Lower leg skin (tissue), 3 donors: Measurements from ENCODE around the gene IL1RN.

ENCODE experiments used
- POLR2A ChIP-seq, 2 donors: fragments of 450-650 bp; IDR thresholded peaks; one replicate each; pipeline ENCODE4 v1.6.1; 2016 to 2017; ENCODE audit warnings: antibody characterized with exemption in 2 of 2, mild to moderate bottlenecking in 1 of 2, moderate library complexity in 1 of 2
- TF ChIP-seq, protein P1 (sequence below), 3 donors: fragments of 450-650 bp; IDR thresholded peaks; one replicate each; pipeline ENCODE4 v1.5.1; 2016; ENCODE audit warnings: antibody characterized with exemption in 3 of 3, mild to moderate bottlenecking in 3 of 3, moderate library complexity in 2 of 3

DNA sequence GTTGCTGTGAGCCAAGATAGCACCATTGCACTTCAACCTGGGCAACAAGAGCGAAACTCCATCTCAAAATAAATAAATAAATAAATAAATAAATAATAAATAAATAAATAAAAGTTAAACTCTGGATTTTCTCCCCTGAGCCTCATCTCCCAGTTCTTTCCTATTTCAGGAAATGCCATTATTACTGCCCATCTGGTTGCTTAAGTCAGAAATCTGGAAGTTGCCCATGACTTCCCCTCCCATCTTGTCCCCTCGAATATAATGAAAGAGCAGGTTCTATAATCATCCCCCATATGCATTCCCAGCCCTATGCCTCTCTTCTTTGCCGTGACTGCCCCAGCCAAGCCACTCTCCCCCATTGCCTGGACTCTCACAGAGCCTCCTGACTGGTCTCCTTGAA, 42.2 kb downstream of the IL1RN start:
- no peak for TF ChIP-seq POLR2A (IDR thresholded peaks at IDR 0.05)
- TF ChIP-seq, protein P1, sequence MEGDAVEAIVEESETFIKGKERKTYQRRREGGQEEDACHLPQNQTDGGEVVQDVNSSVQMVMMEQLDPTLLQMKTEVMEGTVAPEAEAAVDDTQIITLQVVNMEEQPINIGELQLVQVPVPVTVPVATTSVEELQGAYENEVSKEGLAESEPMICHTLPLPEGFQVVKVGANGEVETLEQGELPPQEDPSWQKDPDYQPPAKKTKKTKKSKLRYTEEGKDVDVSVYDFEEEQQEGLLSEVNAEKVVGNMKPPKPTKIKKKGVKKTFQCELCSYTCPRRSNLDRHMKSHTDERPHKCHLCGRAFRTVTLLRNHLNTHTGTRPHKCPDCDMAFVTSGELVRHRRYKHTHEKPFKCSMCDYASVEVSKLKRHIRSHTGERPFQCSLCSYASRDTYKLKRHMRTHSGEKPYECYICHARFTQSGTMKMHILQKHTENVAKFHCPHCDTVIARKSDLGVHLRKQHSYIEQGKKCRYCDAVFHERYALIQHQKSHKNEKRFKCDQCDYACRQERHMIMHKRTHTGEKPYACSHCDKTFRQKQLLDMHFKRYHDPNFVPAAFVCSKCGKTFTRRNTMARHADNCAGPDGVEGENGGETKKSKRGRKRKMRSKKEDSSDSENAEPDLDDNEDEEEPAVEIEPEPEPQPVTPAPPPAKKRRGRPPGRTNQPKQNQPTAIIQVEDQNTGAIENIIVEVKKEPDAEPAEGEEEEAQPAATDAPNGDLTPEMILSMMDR (IDR thresholded peaks at IDR 0.05), result no peak
